OCI-LY7 (cell line): ENCODE data around the gene TMEM45B. TPM values are rescaled to one million over a fixed set of nuclear protein-coding genes. Genes with fewer than 3 reads are reported as not detected.

ENCODE experiments used
- BruUV-seq: library from RNA; stranded (reverse); fragments of 400-500 nt; replicated peaks from 2 replicates; lab custom pipeline; 2021; lab: Mats Ljungman, UMichigan
- CTCF ChIA-PET: fragments of 300-600 bp; sonication (Branson Sonifier 250); formaldehyde crosslinking; loops from one replicate; lab custom pipeline; 2022; ENCODE audit warnings: antibody characterized with exemption; ENCODE audit not compliant: unreplicated experiment; lab: Charles Lee
- POLR2A ChIA-PET: fragments of 300-600 bp; sonication (Branson Sonifier 250); formaldehyde crosslinking; loops from one replicate; lab custom pipeline; 2022; ENCODE audit warnings: antibody characterized with exemption; lab: Charles Lee
- DNase-seq: peaks from one replicate; pipeline ENCODE4 v3.0.0-alpha.2; 2015; ENCODE audit warnings: low spot score
- H2AFZ ChIP-seq: fragments of 200-600 bp; sonication (generic), shearing (Covaris generic); 2 replicates; pipeline ENCODE4 v1.6.1; 2014; ENCODE audit warnings: mild to moderate bottlenecking, antibody characterized with exemption, low read length, moderate library complexity
- H3K27ac ChIP-seq: fragments of 200-600 bp; sonication (generic); 2 replicates; pipeline ENCODE4 v1.5.1; 2014; ENCODE audit warnings: mixed run types, low read depth, mild to moderate bottlenecking, moderate library complexity, low read length, inconsistent platforms; ENCODE audit not compliant: poor library complexity, severe bottlenecking
- H3K36me3 ChIP-seq: fragments of 200-600 bp; sonication (generic); 2 replicates; pipeline ENCODE4 v1.6.1; 2014; ENCODE audit warnings: mild to moderate bottlenecking, antibody characterized with exemption, low read length, moderate library complexity, mixed read lengths; ENCODE audit not compliant: insufficient read depth
- H3K4me1 ChIP-seq: fragments of 200-600 bp; sonication (generic); 2 replicates; pipeline ENCODE4 v1.5.1; 2014; ENCODE audit warnings: mild to moderate bottlenecking, low read length; ENCODE audit not compliant: insufficient read depth, poor library complexity, severe bottlenecking
- H3K4me2 ChIP-seq: fragments of 200-600 bp; sonication (generic); 2 replicates; pipeline ENCODE4 v1.6.1; 2014; ENCODE audit warnings: mild to moderate bottlenecking, low read length
- H3K4me3 ChIP-seq: fragments of 200-600 bp; sonication (generic); 2 replicates; pipeline ENCODE4 v1.5.1; 2014; ENCODE audit warnings: mild to moderate bottlenecking, low read depth, low read length; ENCODE audit not compliant: poor library complexity, severe bottlenecking
- H3K79me2 ChIP-seq: fragments of 200-600 bp; sonication (generic); 2 replicates; pipeline ENCODE4 v1.6.1; 2016; ENCODE audit warnings: low read depth, mild to moderate bottlenecking, low read length, moderate library complexity, mixed read lengths; ENCODE audit not compliant: insufficient read depth
- H3K9me2 ChIP-seq: fragments of 200-600 bp; sonication (generic); 2 replicates; pipeline ENCODE4 v1.6.1; 2016; ENCODE audit warnings: mild to moderate bottlenecking, low read length, mixed read lengths; ENCODE audit not compliant: insufficient read depth
- H3K9me3 ChIP-seq: fragments of 200-600 bp; sonication (generic); 2 replicates; pipeline ENCODE4 v1.6.1; 2014; ENCODE audit warnings: mild to moderate bottlenecking, mixed run types, low read length, mixed read lengths
- H4K20me1 ChIP-seq: fragments of 200-600 bp; sonication (generic); 2 replicates; pipeline ENCODE4 v1.6.1; 2014; ENCODE audit warnings: mild to moderate bottlenecking, antibody characterized with exemption, low read length, moderate library complexity, mixed read lengths; ENCODE audit not compliant: insufficient read depth
- CTCF ChIP-seq: fragments of 200-600 bp; sonication (generic); conservative IDR thresholded peaks from 2 replicates; pipeline ENCODE4 v1.5.1; 2014; ENCODE audit warnings: mild to moderate bottlenecking, antibody characterized with exemption, low read length, moderate library complexity, mixed read lengths
- EZH2phosphoT487 ChIP-seq: fragments of 200-600 bp; sonication (generic); IDR thresholded peaks from 2 replicates; pipeline ENCODE4 v1.6.1; 2018; ENCODE audit warnings: low read depth, borderline replicate concordance, mild to moderate bottlenecking, mixed run types, antibody characterized with exemption, low read length, moderate library complexity, mixed read lengths
- intact Hi-C: fragments of 100-400 bp; cut with micrococcal nuclease; formaldehyde crosslinking; loops from one replicate; pipeline ENCODE4 v1.10.0; 2022; ENCODE audit not compliant: unreplicated experiment
- total RNA-seq, 2 experiments: library from RNA; depleted of rRNA in 1 of 2; stranded (reverse); fragments of >200 nt in 1 of 2; shearing (Covaris generic) in 1 of 2; gene quantifications; 2 replicates each; pipeline ENCODE4 v1.2.3, GENCODE V29; 2014 to 2022

TMEM45B gene
- total RNA-seq, 2 experiments from 2014 or later = not detected

- Histone ChIP-seq H3K4me3 (no peak overlapping the region), H3K36me3 (peaks cover 14% of the 10 kb centered on the region; the same call in 1 of the 2 replicates), H3K79me2 (no peaks in the 10 kb centered on the region), H3K4me2 (no peak overlapping the region), H3K9me2 (no peaks in the 10 kb centered on the region), H2AFZ (no peak overlapping the region), H3K9me3 (no peaks in the 10 kb centered on the region), H3K4me1 (peaks cover 10% of the 10 kb centered on the region), H4K20me1 (no peaks in the 10 kb centered on the region), H3K27ac (no peak overlapping the region)
- POLR2A ChIA-PET = no interaction called here
- TF ChIP-seq CTCF (no peak), EZH2phosphoT487 (no peak)
- DNase-seq = no peak
- intact Hi-C loops = no loop called here
- BruUV-seq = no TSS peak
- CTCF ChIA-PET = no interaction called here
Observed at GRCh38 chr11:129855086-129855485, 39.4 kb downstream of the TMEM45B start.

GRCh38 chr11:129856036-129856435 lies 40.4 kb downstream of the TMEM45B start:
- Histone ChIP-seq H2AFZ (no peak overlapping the region), H3K27ac (no peak overlapping the region), H3K79me2 (no peaks in the 10 kb centered on the region), H3K4me2 (no peak overlapping the region), H3K9me3 (no peaks in the 10 kb centered on the region), H3K4me3 (no peak overlapping the region), H3K9me2 (no peaks in the 10 kb centered on the region), H4K20me1 (no peaks in the 10 kb centered on the region), H3K36me3 (peaks cover 23% of the 10 kb centered on the region), H3K4me1 (peaks cover 10% of the 10 kb centered on the region)
- no peak for DNase-seq
- no TSS peak for BruUV-seq
- POLR2A ChIA-PET = no interaction called here
- intact Hi-C loops = no loop called here
- TF ChIP-seq EZH2phosphoT487 (no peak), CTCF (no peak)
- CTCF ChIA-PET = no interaction called here

GRCh38 chr11:129861702-129862522 lies 46.3 kb downstream of the TMEM45B start:
- no TSS peak for BruUV-seq
- Histone ChIP-seq H3K4me2 (no peak overlapping the region), H3K36me3 (peaks cover 78% of the 10 kb centered on the region), H2AFZ (no peak overlapping the region), H4K20me1 (no peaks in the 10 kb centered on the region), H3K4me1 (no peaks in the 10 kb centered on the region), H3K9me2 (no peaks in the 10 kb centered on the region), H3K27ac (no peak overlapping the region), H3K79me2 (no peaks in the 10 kb centered on the region), H3K9me3 (no peaks in the 10 kb centered on the region), H3K4me3 (no peak overlapping the region)
- ChIA-PET CTCF (no interaction called here), POLR2A (interaction anchor here (0.8 kb wide), 1 partner anchor 533 kb away, joined by 6 read pairs; no protein-coding TSS in a partner anchor)
- intact Hi-C loops = no loop called here
- no peak for DNase-seq
- no peak for TF ChIP-seq EZH2phosphoT487
- TF ChIP-seq CTCF = no peak
